Breast epithelium (tissue), 3 donors: Measurements from ENCODE around the gene IFI16.
A peak's percentile ranks its signal among the peaks of the same experiment; 100 is the strongest.

ENCODE experiments used
- CTCF ChIP-seq, 3 donors: fragments of 450-650 bp; IDR thresholded peaks; one replicate each; pipeline ENCODE4 v1.5.1; 2016 to 2017; ENCODE audit warnings: antibody characterized with exemption in 3 of 3, mild to moderate bottlenecking in 3 of 3, moderate library complexity in 3 of 3
- POLR2A ChIP-seq: fragments of 450-650 bp; IDR thresholded peaks from one replicate; pipeline ENCODE4 v1.6.1; 2016; ENCODE audit warnings: antibody characterized with exemption, mild to moderate bottlenecking, moderate library complexity

- peak; percentile 60 to 67 (median 63) for TF ChIP-seq CTCF (IDR thresholded peaks at IDR 0.05)
- TF ChIP-seq POLR2A, result no peak
Observed at GRCh38 chr1:159071970-159072582, 62.4 kb downstream of the IFI16 start.
